PC-3 (cell line): ENCODE data around the gene ZNF366. TPM values are rescaled to one million over a fixed set of nuclear protein-coding genes. Genes with fewer than 3 reads are reported as not detected.

Source experiments
- ATAC-seq: fragments of 200-7000 bp; cut with Tn5 transposase; 2 replicates; pipeline ENCODE4 v1.9.1; 2020; ENCODE audit warnings: mild to moderate bottlenecking, moderate library complexity
- BruUV-seq: library from RNA; stranded (reverse); fragments of 400-500 nt; replicated peaks from 2 replicates; lab custom pipeline; 2021; lab: Mats Ljungman, UMichigan
- CTCF ChIA-PET: fragments of 300-600 bp; sonication (Branson Sonifier 250); formaldehyde crosslinking; loops from one replicate; lab custom pipeline; 2022; ENCODE audit warnings: antibody characterized with exemption; lab: Charles Lee
- POLR2A ChIA-PET: fragments of 300-600 bp; sonication (Branson Sonifier 250); formaldehyde crosslinking; loops from one replicate; lab custom pipeline; 2022; ENCODE audit warnings: antibody characterized with exemption; ENCODE audit not compliant: unreplicated experiment; lab: Charles Lee
- DNase-seq: peaks from one replicate; pipeline ENCODE4 v3.0.0-alpha.2; 2015
- H2AFZ ChIP-seq: fragments of 300-600 bp; sonication (generic); 2 replicates; pipeline ENCODE4 v1.6.0; 2016; ENCODE audit warnings: antibody characterized with exemption, low read length
- H3F3A ChIP-seq: fragments of 300-600 bp; sonication (generic); one replicate; pipeline ENCODE4 v1.6.0; 2017; ENCODE audit warnings: antibody characterized with exemption, low read length, control low read depth, mild to moderate bottlenecking; ENCODE audit not compliant: unreplicated experiment
- H3K27ac ChIP-seq: fragments of 300-600 bp; sonication (generic); 2 replicates; pipeline ENCODE4 v1.5.1; 2016; ENCODE audit warnings: mild to moderate bottlenecking, low read length
- H3K27me3 ChIP-seq: fragments of 300-600 bp; sonication (generic); 2 replicates; pipeline ENCODE4 v1.6.1; 2016; ENCODE audit warnings: low read length, mixed read lengths
- H3K36me3 ChIP-seq: fragments of 300-600 bp; sonication (generic); 2 replicates; pipeline ENCODE4 v1.6.1; 2016; ENCODE audit warnings: low read depth, mixed run types, low read length, mixed read lengths
- H3K4me1 ChIP-seq: fragments of 300-600 bp; sonication (generic); 2 replicates; pipeline ENCODE4 v1.5.1; 2016; ENCODE audit warnings: low read length; ENCODE audit not compliant: insufficient read depth
- H3K4me2 ChIP-seq: fragments of 300-600 bp; sonication (generic); 2 replicates; pipeline ENCODE4 v1.6.0; 2016; ENCODE audit warnings: low read length
- H3K4me3 ChIP-seq: fragments of 300-600 bp; sonication (generic); 2 replicates; pipeline ENCODE4 v1.5.1; 2016; ENCODE audit warnings: mild to moderate bottlenecking, low read length, mixed read lengths
- H3K79me2 ChIP-seq: fragments of 300-600 bp; sonication (generic); 2 replicates; pipeline ENCODE4 v1.6.1; 2017; ENCODE audit warnings: low read length, mixed read lengths
- H3K9ac ChIP-seq: fragments of 300-600 bp; sonication (generic); 2 replicates; pipeline ENCODE4 v1.6.0; 2016; ENCODE audit warnings: mild to moderate bottlenecking, low read length
- H3K9me2 ChIP-seq: fragments of 300-600 bp; sonication (generic); replicated peaks from 2 replicates; pipeline ENCODE4 v1.6.1; 2016; ENCODE audit warnings: mixed run types, low read length, mixed read lengths
- H3K9me3 ChIP-seq: fragments of 300-600 bp; sonication (generic); 2 replicates; pipeline ENCODE4 v1.6.1; 2016; ENCODE audit warnings: low read length, mixed read lengths
- H4K20me1 ChIP-seq: fragments of 300-600 bp; sonication (generic); 2 replicates; pipeline ENCODE4 v1.6.1; 2016; ENCODE audit warnings: low read length, mixed read lengths
- EZH2 ChIP-seq: fragments of 300-600 bp; sonication (generic); IDR thresholded peaks from one replicate; pipeline ENCODE4 v1.6.1; 2017; ENCODE audit warnings: antibody characterized with exemption, mild to moderate bottlenecking, low read length; ENCODE audit not compliant: unreplicated experiment
- EZH2phosphoT487 ChIP-seq: fragments of 300-600 bp; sonication (generic); IDR thresholded peaks from 2 replicates; pipeline ENCODE4 v1.6.1; 2018; ENCODE audit warnings: mild to moderate bottlenecking, antibody characterized with exemption, low read length, borderline replicate concordance
- intact Hi-C: fragments of 100-400 bp; cut with micrococcal nuclease; formaldehyde crosslinking; loops from 2 replicates; pipeline ENCODE4 v1.9.0; 2023
- total RNA-seq: library from RNA; depleted of rRNA; stranded (reverse); fragments of >200 nt; gene quantifications from 2 replicates; pipeline ENCODE4 v1.2.3, GENCODE V29; 2014
- TF ChIP-seq, protein P1 (sequence below): fragments of 300-600 bp; sonication (generic); conservative IDR thresholded peaks from 2 replicates; pipeline ENCODE4 v1.5.1; 2017; ENCODE audit warnings: antibody characterized with exemption, low read depth, mild to moderate bottlenecking, low read length

The ZNF366 gene
- total RNA-seq, 1 experiment from 2014 or later: not detected

DNA sequence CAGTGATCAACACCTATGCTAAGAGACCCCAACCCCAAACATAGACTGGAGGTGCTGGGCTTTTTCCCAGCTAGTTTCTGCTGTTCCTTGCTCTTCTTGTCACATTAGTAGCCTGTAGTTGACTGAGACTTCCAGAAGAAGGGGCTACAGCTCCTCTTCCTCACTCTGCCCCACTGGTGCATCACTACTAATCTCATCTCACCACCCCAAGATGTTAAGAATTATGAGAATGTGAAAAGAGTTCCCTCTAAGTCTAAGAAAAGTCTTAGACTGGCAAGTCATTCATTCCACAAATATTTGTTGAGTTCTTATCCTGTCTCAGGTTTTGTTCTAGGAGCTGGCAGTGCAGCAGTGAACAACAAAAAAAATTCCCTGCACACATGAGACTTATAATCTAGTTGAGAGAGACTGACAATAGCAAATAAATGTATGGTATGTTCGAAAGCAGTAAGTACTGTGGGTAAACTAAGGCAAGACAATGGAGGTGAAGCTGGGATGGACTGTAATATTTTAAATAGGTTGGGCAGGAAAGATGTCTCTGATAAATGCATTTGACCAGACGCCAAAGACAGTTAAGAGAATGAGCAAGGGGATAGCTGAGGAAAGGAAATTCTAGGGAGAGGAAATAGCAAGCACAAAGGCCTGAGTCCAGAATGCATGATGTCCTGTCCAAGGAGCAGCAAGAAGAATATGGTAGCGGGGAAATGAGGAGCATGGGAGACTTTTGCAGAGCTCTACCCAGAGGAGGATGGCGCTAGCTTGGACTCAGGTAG is 94.7 kb downstream of the ZNF366 start:
- Histone ChIP-seq H3K79me2 (no peaks in the 10 kb centered on the region), H4K20me1 (no peaks in the 10 kb centered on the region), H3K27me3 (no peaks in the 10 kb centered on the region), H2AFZ (no peak overlapping the region), H3K27ac (no peak overlapping the region), H3K36me3 (no peaks in the 10 kb centered on the region), H3K4me2 (no peak overlapping the region), H3K9me2 (no peaks in the 10 kb centered on the region), H3K9me3 (no peaks in the 10 kb centered on the region), H3K4me1 (no peaks in the 10 kb centered on the region), H3K4me3 (no peak overlapping the region), H3K9ac (no peak overlapping the region), H3F3A (no peaks in the 10 kb centered on the region)
- no TSS peak for BruUV-seq
- intact Hi-C loops: no loop called here
- peak; percentile 2 for DNase-seq
- ChIA-PET POLR2A (no interaction called here), CTCF (no interaction called here)
- TF ChIP-seq, protein P1, sequence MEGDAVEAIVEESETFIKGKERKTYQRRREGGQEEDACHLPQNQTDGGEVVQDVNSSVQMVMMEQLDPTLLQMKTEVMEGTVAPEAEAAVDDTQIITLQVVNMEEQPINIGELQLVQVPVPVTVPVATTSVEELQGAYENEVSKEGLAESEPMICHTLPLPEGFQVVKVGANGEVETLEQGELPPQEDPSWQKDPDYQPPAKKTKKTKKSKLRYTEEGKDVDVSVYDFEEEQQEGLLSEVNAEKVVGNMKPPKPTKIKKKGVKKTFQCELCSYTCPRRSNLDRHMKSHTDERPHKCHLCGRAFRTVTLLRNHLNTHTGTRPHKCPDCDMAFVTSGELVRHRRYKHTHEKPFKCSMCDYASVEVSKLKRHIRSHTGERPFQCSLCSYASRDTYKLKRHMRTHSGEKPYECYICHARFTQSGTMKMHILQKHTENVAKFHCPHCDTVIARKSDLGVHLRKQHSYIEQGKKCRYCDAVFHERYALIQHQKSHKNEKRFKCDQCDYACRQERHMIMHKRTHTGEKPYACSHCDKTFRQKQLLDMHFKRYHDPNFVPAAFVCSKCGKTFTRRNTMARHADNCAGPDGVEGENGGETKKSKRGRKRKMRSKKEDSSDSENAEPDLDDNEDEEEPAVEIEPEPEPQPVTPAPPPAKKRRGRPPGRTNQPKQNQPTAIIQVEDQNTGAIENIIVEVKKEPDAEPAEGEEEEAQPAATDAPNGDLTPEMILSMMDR: no peak
- TF ChIP-seq EZH2 (no peak), EZH2phosphoT487 (no peak)
- ATAC-seq: no peak

DNA sequence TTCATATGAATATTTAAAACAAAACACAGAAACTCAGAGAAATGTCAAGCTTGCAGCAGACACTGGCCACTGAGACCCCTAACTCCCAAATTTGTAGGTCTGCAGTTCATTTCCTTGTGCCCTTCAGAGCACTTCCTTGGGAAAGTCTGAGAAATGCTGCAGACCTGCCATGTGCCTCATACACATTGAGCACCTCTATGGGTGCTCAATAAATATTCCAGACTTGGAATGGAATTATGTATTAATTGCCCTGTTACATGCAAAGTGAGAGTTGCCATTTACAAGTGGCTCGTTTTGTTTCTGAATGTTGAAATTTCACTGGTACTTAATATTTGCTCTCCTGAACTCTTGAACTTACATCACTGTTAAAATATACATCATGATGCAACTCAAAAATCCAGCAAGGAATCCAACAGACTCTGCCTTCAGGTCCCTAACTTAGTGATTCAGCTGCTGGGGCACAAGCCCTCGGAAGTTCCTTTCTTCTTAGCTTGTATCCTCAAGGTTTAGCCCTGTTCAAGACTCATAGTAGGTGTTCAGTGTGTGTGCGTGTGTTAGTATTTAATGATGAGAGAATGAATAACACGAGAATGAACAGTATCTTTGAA is 96.4 kb downstream of the ZNF366 start:
- no peaks in the 10 kb centered on the region for H3K9me3 ChIP-seq
- no peak overlapping the region for H3K4me2 ChIP-seq
- ChIA-PET POLR2A (no interaction called here), CTCF (no interaction called here)
- intact Hi-C loops: no loop called here
- H3K9ac ChIP-seq: no peak overlapping the region
- BruUV-seq: no TSS peak
- no peaks in the 10 kb centered on the region for H3K36me3 ChIP-seq
- H3K9me2 ChIP-seq: no peaks in the 10 kb centered on the region
- H2AFZ ChIP-seq: no peak overlapping the region
- no peak overlapping the region for H3K27ac ChIP-seq
- H3K4me1 ChIP-seq: no peaks in the 10 kb centered on the region
- no peak for TF ChIP-seq EZH2phosphoT487
- no peak for TF ChIP-seq EZH2
- TF ChIP-seq, protein P1: no peak
- no peaks in the 10 kb centered on the region for H4K20me1 ChIP-seq
- DNase-seq (no peak), ATAC-seq (no peak)
- H3K4me3 ChIP-seq: no peak overlapping the region
- H3K79me2 ChIP-seq: no peaks in the 10 kb centered on the region
- no peaks in the 10 kb centered on the region for H3K27me3 ChIP-seq
- H3F3A ChIP-seq: no peaks in the 10 kb centered on the region

DNA sequence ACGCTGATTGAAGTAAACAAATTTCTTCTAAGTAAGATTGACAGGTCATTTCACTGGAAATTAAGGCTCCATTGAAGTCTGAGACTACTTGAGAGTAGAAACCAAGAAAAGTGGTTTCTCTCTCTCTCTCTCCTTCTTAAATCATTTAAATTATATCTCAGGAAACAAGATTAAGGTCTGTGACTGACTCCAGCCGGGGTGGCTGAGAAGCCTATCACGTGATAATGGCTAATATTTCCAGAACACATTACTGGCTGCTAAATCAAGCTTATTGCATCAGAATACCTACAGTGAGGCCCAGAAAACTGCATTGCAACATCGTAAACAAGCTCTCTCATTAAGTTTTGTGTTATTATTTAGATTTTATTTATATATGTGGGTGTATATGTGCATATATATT is 98.6 kb downstream of the ZNF366 start:
- Histone ChIP-seq H3K4me2 (no peak overlapping the region), H3K4me1 (no peaks in the 10 kb centered on the region), H3K9ac (no peak overlapping the region), H3K79me2 (no peaks in the 10 kb centered on the region), H3K27ac (no peak overlapping the region), H3K27me3 (no peaks in the 10 kb centered on the region), H3K9me3 (no peaks in the 10 kb centered on the region), H3K9me2 (no peaks in the 10 kb centered on the region), H3K4me3 (no peak overlapping the region), H3F3A (no peaks in the 10 kb centered on the region), H2AFZ (no peak overlapping the region), H3K36me3 (no peaks in the 10 kb centered on the region), H4K20me1 (no peaks in the 10 kb centered on the region)
- POLR2A ChIA-PET: interaction anchor here (0.7 kb wide), 1 partner anchor 28 kb away, joined by 3 read pairs; no protein-coding TSS in a partner anchor
- BruUV-seq: no TSS peak
- TF ChIP-seq, protein P1: no peak
- TF ChIP-seq EZH2 (no peak), EZH2phosphoT487 (no peak)
- no peak for DNase-seq
- CTCF ChIA-PET: no interaction called here
- no peak for ATAC-seq
- intact Hi-C loops: no loop called here
